Omental fat pad (tissue), 4 donors: ENCODE results near the gene SMC1A. TPM values are rescaled to one million over a fixed set of nuclear protein-coding genes. Genes with fewer than 3 reads are reported as not detected.

Source experiments
- ATAC-seq: fragments of 150-250 bp; one replicate; pipeline ENCODE4 v1.9.1; 2016; ENCODE audit warnings: mild to moderate bottlenecking, moderate library complexity; ENCODE audit not compliant: low FRiP score
- DNase-seq: peaks from one replicate; pipeline ENCODE4 v3.0.0-alpha.2; 2019; ENCODE audit warnings: low spot score
- total RNA-seq, 4 donors: library from RNA; depleted of rRNA; stranded (reverse); fragments of >200 nt; gene quantifications; one replicate each; pipeline ENCODE4 v1.1.0, GENCODE V29; 2016
- TF ChIP-seq, protein P1 (sequence below), 3 donors: fragments of 450-650 bp; IDR thresholded peaks; one replicate each; pipeline ENCODE4 v1.5.1; 2016 to 2017; ENCODE audit warnings: antibody characterized with exemption in 3 of 3, mild to moderate bottlenecking in 3 of 3, moderate library complexity in 2 of 3

Gene SMC1A
- total RNA-seq, 4 donors from 2014 or later, result 29.1 to 38.1 (median 29.7) TPM

- DNase-seq (no peak), ATAC-seq (no peak)
- TF ChIP-seq, protein P1, sequence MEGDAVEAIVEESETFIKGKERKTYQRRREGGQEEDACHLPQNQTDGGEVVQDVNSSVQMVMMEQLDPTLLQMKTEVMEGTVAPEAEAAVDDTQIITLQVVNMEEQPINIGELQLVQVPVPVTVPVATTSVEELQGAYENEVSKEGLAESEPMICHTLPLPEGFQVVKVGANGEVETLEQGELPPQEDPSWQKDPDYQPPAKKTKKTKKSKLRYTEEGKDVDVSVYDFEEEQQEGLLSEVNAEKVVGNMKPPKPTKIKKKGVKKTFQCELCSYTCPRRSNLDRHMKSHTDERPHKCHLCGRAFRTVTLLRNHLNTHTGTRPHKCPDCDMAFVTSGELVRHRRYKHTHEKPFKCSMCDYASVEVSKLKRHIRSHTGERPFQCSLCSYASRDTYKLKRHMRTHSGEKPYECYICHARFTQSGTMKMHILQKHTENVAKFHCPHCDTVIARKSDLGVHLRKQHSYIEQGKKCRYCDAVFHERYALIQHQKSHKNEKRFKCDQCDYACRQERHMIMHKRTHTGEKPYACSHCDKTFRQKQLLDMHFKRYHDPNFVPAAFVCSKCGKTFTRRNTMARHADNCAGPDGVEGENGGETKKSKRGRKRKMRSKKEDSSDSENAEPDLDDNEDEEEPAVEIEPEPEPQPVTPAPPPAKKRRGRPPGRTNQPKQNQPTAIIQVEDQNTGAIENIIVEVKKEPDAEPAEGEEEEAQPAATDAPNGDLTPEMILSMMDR (IDR thresholded peaks at IDR 0.05), result no peak
Observed at GRCh38 chrX:53395605-53396298, 26.7 kb downstream of the SMC1A start.

- ATAC-seq (no peak), DNase-seq (no peak)
- TF ChIP-seq, protein P1 (IDR thresholded peaks at IDR 0.05), result no peak
Observed at GRCh38 chrX:53383376-53384076, 38.9 kb downstream of the SMC1A start.

GRCh38 chrX:53379747-53380146, 42.7 kb downstream of the SMC1A start:
- no peak for ATAC-seq

GRCh38 chrX:53379008-53379710, 43.3 kb downstream of the SMC1A start:
- ATAC-seq (no peak), DNase-seq (no peak)
- TF ChIP-seq, protein P1 (IDR thresholded peaks at IDR 0.05), result no peak

More at GRCh38 chrX:53379747-53380146, 42.7 kb downstream of the SMC1A start:
- no peak for DNase-seq
- TF ChIP-seq, protein P1 (IDR thresholded peaks at IDR 0.05), result no peak

- no peak for DNase-seq
- TF ChIP-seq, protein P1 (IDR thresholded peaks at IDR 0.05), result no peak
- no peak for ATAC-seq
Observed at GRCh38 chrX:53377464-53377863, 45.0 kb downstream of the SMC1A start.

- no peak for ATAC-seq
- TF ChIP-seq, protein P1 (IDR thresholded peaks at IDR 0.05), result no peak
Observed at GRCh38 chrX:53376888-53377287, 45.6 kb downstream of the SMC1A start.

More at GRCh38 chrX:53376888-53377287, 45.6 kb downstream of the SMC1A start:
- DNase-seq, result no peak
